Measurements from ENCODE around the gene PCSK4.

PCSK4 gene

GRCh38 chr19:1475751-1476437 is 14.3 kb downstream of the PCSK4 start:
- no peak for DNase-seq
- intact Hi-C loops (cut with DNase I; ENCODE audit: low total_unique reads), result no loop called here
- TF ChIP-seq, protein P1, sequence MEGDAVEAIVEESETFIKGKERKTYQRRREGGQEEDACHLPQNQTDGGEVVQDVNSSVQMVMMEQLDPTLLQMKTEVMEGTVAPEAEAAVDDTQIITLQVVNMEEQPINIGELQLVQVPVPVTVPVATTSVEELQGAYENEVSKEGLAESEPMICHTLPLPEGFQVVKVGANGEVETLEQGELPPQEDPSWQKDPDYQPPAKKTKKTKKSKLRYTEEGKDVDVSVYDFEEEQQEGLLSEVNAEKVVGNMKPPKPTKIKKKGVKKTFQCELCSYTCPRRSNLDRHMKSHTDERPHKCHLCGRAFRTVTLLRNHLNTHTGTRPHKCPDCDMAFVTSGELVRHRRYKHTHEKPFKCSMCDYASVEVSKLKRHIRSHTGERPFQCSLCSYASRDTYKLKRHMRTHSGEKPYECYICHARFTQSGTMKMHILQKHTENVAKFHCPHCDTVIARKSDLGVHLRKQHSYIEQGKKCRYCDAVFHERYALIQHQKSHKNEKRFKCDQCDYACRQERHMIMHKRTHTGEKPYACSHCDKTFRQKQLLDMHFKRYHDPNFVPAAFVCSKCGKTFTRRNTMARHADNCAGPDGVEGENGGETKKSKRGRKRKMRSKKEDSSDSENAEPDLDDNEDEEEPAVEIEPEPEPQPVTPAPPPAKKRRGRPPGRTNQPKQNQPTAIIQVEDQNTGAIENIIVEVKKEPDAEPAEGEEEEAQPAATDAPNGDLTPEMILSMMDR (IDR thresholded peaks at IDR 0.05), result no peak
- Histone ChIP-seq H3K4me1 (peaks cover 3 to 46% (median 39%) of the 10 kb centered on the region in 4 donors), H3K36me3 (peaks cover 0 to 30% (median 30%) of the 10 kb centered on the region in 3 donors), H3K27ac (no peak overlapping the region), H3K27me3 (peaks cover 14 to 63% of the 10 kb centered on the region in 2 donors), H3K9me3 (no peaks in the 10 kb centered on the region), H3K4me3 (no peak overlapping the region)

DNA sequence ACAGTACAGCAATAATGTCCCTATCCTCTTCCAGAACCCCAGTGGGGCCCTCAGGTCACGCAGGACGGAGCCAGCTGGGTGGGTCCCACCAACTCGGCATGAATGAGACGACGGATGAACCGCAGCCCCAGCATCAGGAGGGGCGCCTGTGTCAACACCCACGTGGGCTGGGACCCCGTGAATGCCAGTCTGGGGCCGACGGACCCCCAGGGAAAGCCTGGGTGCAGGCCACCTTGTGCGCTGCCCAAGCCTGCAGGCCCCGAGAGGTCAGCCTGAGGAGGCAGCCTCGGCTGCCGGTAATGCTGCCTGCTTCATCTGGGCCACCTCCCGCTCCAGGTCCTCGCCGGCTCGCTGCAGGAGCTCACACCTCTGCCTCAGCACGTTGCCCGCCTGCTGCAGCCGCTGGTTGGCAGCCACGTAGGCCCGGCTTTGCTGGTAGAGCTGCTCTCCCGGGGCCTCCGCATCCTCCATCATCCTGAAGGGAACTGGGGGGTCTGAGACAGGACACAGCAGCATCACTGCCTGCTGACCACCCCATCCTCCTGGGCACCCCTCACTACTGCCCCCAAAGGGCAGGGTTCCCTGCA is 15.3 kb downstream of the PCSK4 start:
- H3K4me3 ChIP-seq, result no peak overlapping the region
- H3K9me3 ChIP-seq, result no peaks in the 10 kb centered on the region
- H3K27me3 ChIP-seq, result peaks cover 24 to 74% of the 10 kb centered on the region in 2 donors
- no peak overlapping the region for H3K27ac ChIP-seq
- TF ChIP-seq, protein P1 (IDR thresholded peaks at IDR 0.05), result no peak
- H3K36me3 ChIP-seq, result peaks cover 0 to 30% (median 30%) of the 10 kb centered on the region in 3 donors
- H3K4me1 ChIP-seq, result peaks cover 10 to 57% (median 49%) of the 10 kb centered on the region in 4 donors
- intact Hi-C loops (cut with DNase I; ENCODE audit: low total_unique reads), result no loop called here
- no peak for DNase-seq

DNA sequence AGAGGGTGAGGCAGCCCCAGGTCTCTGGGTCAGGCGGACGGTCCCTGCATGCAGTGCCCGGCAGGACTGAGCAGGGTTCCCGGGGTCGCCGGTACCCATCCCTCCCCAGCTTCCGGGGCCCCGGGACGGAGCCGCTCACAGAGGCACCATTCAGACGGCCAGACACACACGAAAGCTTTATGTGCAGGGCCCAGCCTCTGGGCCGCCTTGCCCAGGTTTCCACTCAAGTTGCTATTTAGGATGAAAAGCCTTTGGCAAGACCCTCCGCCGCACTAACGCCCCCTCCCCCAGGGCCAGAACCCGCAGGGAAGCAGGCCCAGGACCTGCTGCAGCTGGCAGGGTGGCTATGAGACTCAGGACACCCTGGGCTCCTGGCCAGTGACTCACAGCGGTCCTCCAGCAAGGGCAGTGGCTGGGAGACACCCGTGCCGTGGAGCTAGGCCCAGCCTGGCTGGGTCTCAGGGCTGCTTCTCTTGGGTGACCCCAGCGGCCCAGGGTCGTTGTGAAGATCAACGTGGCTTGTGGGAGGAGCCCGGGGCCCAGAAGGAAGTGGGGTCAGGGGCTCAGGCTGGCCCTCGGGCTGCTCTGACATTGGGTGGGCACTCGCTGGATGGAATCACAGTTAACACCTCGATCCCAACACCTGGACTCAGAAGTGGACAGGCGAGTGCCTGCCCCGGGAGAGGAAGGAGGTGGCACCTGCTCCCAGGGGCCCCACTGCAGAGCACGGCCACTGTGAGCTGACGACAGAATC is 16.0 kb downstream of the PCSK4 start:
- H3K4me1 ChIP-seq, result peaks cover 10 to 57% (median 48%) of the 10 kb centered on the region in 4 donors
- DNase-seq, result no peak
- H3K4me3 ChIP-seq, result no peak overlapping the region
- TF ChIP-seq, protein P1 (IDR thresholded peaks at IDR 0.05), result no peak
- intact Hi-C loops (cut with DNase I; ENCODE audit: low total_unique reads), result no loop called here
- peaks cover 0 to 30% (median 30%) of the 10 kb centered on the region in 3 donors for H3K36me3 ChIP-seq
- peaks cover 24 to 80% of the 10 kb centered on the region in 2 donors for H3K27me3 ChIP-seq
- H3K27ac ChIP-seq, result no peak overlapping the region
- no peaks in the 10 kb centered on the region for H3K9me3 ChIP-seq

- DNase-seq, result no peak
- no peaks in the 10 kb centered on the region for H3K9me3 ChIP-seq
- peaks cover 10 to 62% (median 52%) of the 10 kb centered on the region in 4 donors for H3K4me1 ChIP-seq
- TF ChIP-seq, protein P1 (IDR thresholded peaks at IDR 0.05), result no peak
- H3K27me3 ChIP-seq, result peaks cover 24 to 89% of the 10 kb centered on the region in 2 donors
- H3K27ac ChIP-seq, result no peak overlapping the region
- peaks cover 0 to 30% (median 30%) of the 10 kb centered on the region in 3 donors for H3K36me3 ChIP-seq
- intact Hi-C loops (cut with DNase I; ENCODE audit: low total_unique reads), result no loop called here
- no peak overlapping the region for H3K4me3 ChIP-seq
These were observed 16.9 kb downstream of the PCSK4 start for GRCh38 chr19:1473085-1473851.

All from tibial artery (tissue), 4 donors.